Anterior cingulate cortex (tissue), 58 donors: Measurements from ENCODE around the gene TSGA10.

Source experiments
- DNase-seq, 58 donors: peaks; one replicate each; lab custom pipeline; 2025; lab: John Stamatoyannopoulos, UW

The TSGA10 gene

DNA sequence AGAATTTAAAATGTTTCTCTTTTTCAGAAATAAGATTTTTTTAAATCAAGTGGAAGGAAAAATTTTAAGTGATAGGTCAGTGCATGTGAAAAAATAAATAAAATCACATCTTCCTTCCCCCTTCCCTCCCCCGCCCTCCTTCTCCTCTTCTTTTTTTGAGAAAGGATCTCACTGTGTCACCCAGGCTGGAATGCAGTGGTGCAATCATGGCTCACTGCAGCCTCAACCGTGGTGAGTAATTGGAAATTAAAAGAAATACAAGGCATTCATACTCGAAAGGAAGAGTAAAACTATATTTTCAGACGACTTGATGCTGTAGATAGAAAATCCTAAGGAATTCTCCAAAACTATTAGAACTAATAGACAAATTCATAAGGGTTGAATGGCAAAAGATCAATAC lies 201.8 kb downstream of the TSGA10 start:
- no peak for DNase-seq

GRCh38 chr2:98948956-98949739 lies 205.6 kb downstream of the TSGA10 start:
- DNase-seq: no peak

GRCh38 chr2:98947554-98947953 lies 207.2 kb downstream of the TSGA10 start:
- DNase-seq: peak in 2 of 58 donors; percentile 24 to 33
